HepG2 (cell line): ENCODE data around the gene C11orf91. TPM values are rescaled to one million over a fixed set of nuclear protein-coding genes. Genes with fewer than 3 reads are reported as not detected.

ENCODE experiments used
- FOXP1 ChIP-seq, 2 experiments: fragments of 450-650 bp in 1 of 2; IDR thresholded peaks; 2 replicates each; pipeline ENCODE4 v1.6.1; 2017 to 2018; ENCODE audit warnings: antibody characterized with exemption in 1 of 2
- GABPA ChIP-seq, 2 experiments: IDR thresholded peaks; 2 replicates each; pipeline ENCODE4 v1.6.1; 2011 to 2016; ENCODE audit warnings: low read depth in 2 of 2, low read length in 1 of 2, missing biosample characterization in 1 of 2, missing genetic modification characterization in 1 of 2
- GABPB1 ChIP-seq: IDR thresholded peaks from 2 replicates; pipeline ENCODE4 v1.6.1; 2016; ENCODE audit warnings: mild to moderate bottlenecking, missing genetic modification reagents, moderate library complexity, missing compliant biosample characterization
- HBP1 ChIP-seq: IDR thresholded peaks from 2 replicates; pipeline ENCODE4 v1.6.1; 2016; ENCODE audit warnings: low read depth, control low read depth
- IKZF5 ChIP-seq: IDR thresholded peaks from 2 replicates; pipeline ENCODE4 v1.6.1; 2018; ENCODE audit warnings: missing genetic modification reagents, mild to moderate bottlenecking, missing compliant biosample characterization
- IRF1 ChIP-seq: sonication (generic); formaldehyde crosslinking; IDR thresholded peaks from 2 replicates; pipeline ENCODE4 v1.4.0; 2020; ENCODE audit warnings: low read depth, mild to moderate bottlenecking, missing genetic modification reagents
- LRRFIP1 ChIP-seq: sonication (generic); formaldehyde crosslinking; conservative IDR thresholded peaks from 2 replicates; pipeline ENCODE4 v1.4.0; 2020; ENCODE audit warnings: missing genetic modification reagents
- MEIS1 ChIP-seq: sonication (generic); formaldehyde crosslinking; IDR thresholded peaks from 2 replicates; pipeline ENCODE4 v1.9.0; 2021; ENCODE audit warnings: mild to moderate bottlenecking, missing genetic modification reagents, moderate library complexity, borderline replicate concordance
- NR1H2 ChIP-seq: sonication (generic); formaldehyde crosslinking; IDR thresholded peaks from 2 replicates; pipeline ENCODE4 v1.8.1; 2022; ENCODE audit warnings: low read depth, missing genetic modification reagents, borderline replicate concordance
- PCBP2 ChIP-seq: fragments of 200-400 bp; formaldehyde crosslinking; optimal IDR thresholded peaks from 2 replicates; pipeline ENCODE3; 2018; ENCODE audit warnings: low read length, low read depth; ENCODE audit not compliant: poor library complexity, severe bottlenecking
- RNF2 ChIP-seq: fragments of 450-650 bp; conservative IDR thresholded peaks from 2 replicates; pipeline ENCODE4 v1.6.1; 2016; ENCODE audit warnings: low read depth
- TBX2 ChIP-seq: sonication (generic); formaldehyde crosslinking; IDR thresholded peaks from 2 replicates; pipeline ENCODE4 v1.5.0; 2020; ENCODE audit warnings: missing genetic modification reagents, mild to moderate bottlenecking, borderline replicate concordance
- ZBTB2 ChIP-seq: sonication (generic); formaldehyde crosslinking; IDR thresholded peaks from 2 replicates; pipeline ENCODE4 v1.8.0; 2022; ENCODE audit warnings: low read depth, missing genetic modification reagents
- ZNF354B ChIP-seq: sonication (generic); formaldehyde crosslinking; IDR thresholded peaks from 2 replicates; pipeline ENCODE4 v1.8.0; 2022; ENCODE audit warnings: mild to moderate bottlenecking, missing genetic modification reagents
- ZNF441 ChIP-seq: sonication (generic); formaldehyde crosslinking; IDR thresholded peaks from 2 replicates; pipeline ENCODE4 v1.7.0; 2021; ENCODE audit warnings: missing genetic modification reagents, borderline replicate concordance
- ZNF546 ChIP-seq: sonication (generic); formaldehyde crosslinking; conservative IDR thresholded peaks from 2 replicates; pipeline ENCODE4 v1.8.1; 2023; ENCODE audit warnings: mild to moderate bottlenecking, missing genetic modification reagents
- ZNF704 ChIP-seq: sonication (generic); formaldehyde crosslinking; IDR thresholded peaks from 2 replicates; pipeline ENCODE4 v1.8.1; 2023; ENCODE audit warnings: mild to moderate bottlenecking, inconsistent platforms, moderate library complexity, missing genetic modification reagents, borderline replicate concordance
- ZNF720 ChIP-seq: sonication (generic); formaldehyde crosslinking; IDR thresholded peaks from 2 replicates; pipeline ENCODE4 v1.4.0; 2020; ENCODE audit warnings: missing genetic modification reagents
- ZNF780A ChIP-seq: sonication (generic); formaldehyde crosslinking; IDR thresholded peaks from 2 replicates; pipeline ENCODE4 v1.8.0; 2022; ENCODE audit warnings: mild to moderate bottlenecking, missing genetic modification reagents, moderate library complexity
- ZNF850 ChIP-seq: sonication (generic); formaldehyde crosslinking; conservative IDR thresholded peaks from 2 replicates; pipeline ENCODE4 v1.9.0; 2021; ENCODE audit warnings: mild to moderate bottlenecking, missing genetic modification reagents
- polyA plus RNA-seq, 8 experiments: library from polyadenylated mRNA; depleted of rRNA in 3 of 8; stranded (reverse) in 7 of 8; unstranded in 1 of 8; fragments of >200 nt; fragmentation: Illumina TruSeq in 4 of 8; extraction: Trizol in 4 of 8; gene quantifications; 2 replicates each; pipeline versions ENCODE4 v1.2.1 to v1.2.3, GENCODE V29; 2011 to 2016; ENCODE audit warnings: low read depth in 4 of 8, missing spikeins in 1 of 8, mixed read lengths in 1 of 8; ENCODE audit not compliant: insufficient read depth in 1 of 8
- total RNA-seq, 5 experiments: library from RNA; depleted of rRNA; stranded (reverse); fragments of >200 nt; fragmentation: Illumina TruSeq; extraction: Trizol; gene quantifications; 2 replicates each; pipeline ENCODE4 v1.2.3, GENCODE V29; 2016; ENCODE audit warnings: low read depth in 1 of 5

The C11orf91 gene
- total and polyA plus RNA-seq, 2 of the 13 experiments (the other 11 are each of a cell fraction or from before 2014, with no cell fraction given), result 0.35 TPM; not detected in 1

GRCh38 chr11:33736148-33736812, 35.7 kb upstream of the C11orf91 start, which contains the start of gene CD59 (continued):
- no peak for TF ChIP-seq MEIS1 (CRISPR knock-in tag)
- TF ChIP-seq ZNF546 (CRISPR knock-in tag), result no peak
- 0 out of 2 replicates have a peak, but pooled peaks have one; percentile 16 for TF ChIP-seq ZNF354B (CRISPR knock-in tag)
- TF ChIP-seq LRRFIP1 (CRISPR knock-in tag), result no peak
- no peak for TF ChIP-seq FOXP1 (IDR thresholded peaks at IDR 0.05)
- TF ChIP-seq FOXP1 (CRISPR knock-in tag; IDR thresholded peaks at IDR 0.05), result no peak
- TF ChIP-seq ZNF720 (CRISPR knock-in tag), result no peak
- no peak for TF ChIP-seq ZBTB2 (CRISPR knock-in tag)
- no peak for TF ChIP-seq PCBP2
- no peak for TF ChIP-seq NR1H2 (CRISPR knock-in tag)
- 0 out of 2 replicates have a peak, but pooled peaks have one; percentile 26 for TF ChIP-seq ZNF441 (CRISPR knock-in tag)
- no peak for TF ChIP-seq ZNF704 (CRISPR knock-in tag)
- TF ChIP-seq TBX2 (CRISPR knock-in tag), result no peak; the same call in 1 of the 2 replicates
- TF ChIP-seq IRF1 (CRISPR knock-in tag), result no peak
- TF ChIP-seq RNF2, result no peak
- TF ChIP-seq HBP1 (CRISPR knock-in tag), result no peak
- no peak for TF ChIP-seq GABPA (IDR thresholded peaks at IDR 0.05; ENCODE audit: low read depth, low read length)
- no peak for TF ChIP-seq GABPA (CRISPR knock-in tag; IDR thresholded peaks at IDR 0.05; ENCODE audit: low read depth)
- TF ChIP-seq IKZF5 (CRISPR knock-in tag), result 0 out of 2 replicates have a peak, but pooled peaks have one; percentile 21
- TF ChIP-seq ZNF780A (CRISPR knock-in tag), result no peak
- no peak for TF ChIP-seq ZNF850 (CRISPR knock-in tag)
- TF ChIP-seq GABPB1 (CRISPR knock-in tag), result peak; percentile 75
